Panc1 (cell line): ENCODE data around the gene TFDP1. TPM values are rescaled to one million over a fixed set of nuclear protein-coding genes. Genes with fewer than 3 reads are reported as not detected.

Experiments
- ATAC-seq: fragments of 200-7000 bp; cut with Tn5 transposase; 2 replicates; pipeline ENCODE4 v1.9.1; 2020; ENCODE audit warnings: mild to moderate bottlenecking, moderate library complexity
- BruUV-seq: library from RNA; stranded (reverse); fragments of 400-500 nt; replicated peaks from 2 replicates; lab custom pipeline; 2021; lab: Mats Ljungman, UMichigan
- CTCF ChIA-PET: fragments of 300-600 bp; sonication (Branson Sonifier 250); formaldehyde crosslinking; loops from one replicate; lab custom pipeline; 2022; ENCODE audit warnings: antibody characterized with exemption; lab: Charles Lee
- POLR2A ChIA-PET: fragments of 300-600 bp; sonication (Branson Sonifier 250); formaldehyde crosslinking; loops from one replicate; lab custom pipeline; 2022; ENCODE audit warnings: antibody characterized with exemption; lab: Charles Lee
- DNase-seq: peaks from one replicate; pipeline ENCODE4 v3.0.0-alpha.2; 2010; ENCODE audit warnings: low read depth, low spot score
- H3K27ac ChIP-seq: 2 replicates; pipeline ENCODE4 v1.5.1; 2011; ENCODE audit warnings: mild to moderate bottlenecking, low read length, inconsistent platforms
- H3K27me3 ChIP-seq: fragments of 200-500 bp; sonication (Bioruptor generic); 2 replicates; pipeline ENCODE4 v1.6.0; 2014; ENCODE audit warnings: low read length, inconsistent platforms; ENCODE audit not compliant: control insufficient read depth, insufficient read depth
- H3K36me3 ChIP-seq: fragments of 200-500 bp; sonication (Bioruptor generic); 2 replicates; pipeline ENCODE4 v1.5.1; 2014; ENCODE audit warnings: inconsistent platforms, mild to moderate bottlenecking, low read length, moderate library complexity; ENCODE audit not compliant: control insufficient read depth, insufficient read depth
- H3K4me1 ChIP-seq: 2 replicates; pipeline ENCODE4 v1.5.1; 2011; ENCODE audit warnings: inconsistent platforms, mild to moderate bottlenecking, low read length, moderate library complexity; ENCODE audit not compliant: control insufficient read depth, insufficient read depth
- H3K4me3 ChIP-seq, 2 experiments: 2 replicates each; pipeline ENCODE4 v1.5.1; 2011 to 2012; ENCODE audit warnings: low read depth in 2 of 2, low read length in 2 of 2, mild to moderate bottlenecking in 2 of 2, inconsistent platforms in 1 of 2, moderate library complexity in 1 of 2
- H3K9me3 ChIP-seq: fragments of 200-500 bp; sonication (Bioruptor generic); 2 replicates; pipeline ENCODE4 v1.5.1; 2014; ENCODE audit warnings: low read depth, mild to moderate bottlenecking, inconsistent platforms, low read length, moderate library complexity; ENCODE audit not compliant: control insufficient read depth, insufficient read depth
- POLR2AphosphoS5 ChIP-seq: IDR thresholded peaks from 2 replicates; pipeline ENCODE4 v1.6.1; 2012; ENCODE audit warnings: mild to moderate bottlenecking, low read depth, low read length, moderate library complexity
- REST ChIP-seq, 2 experiments: IDR thresholded peaks; 2 replicates each; pipeline ENCODE4 v1.6.1; 2011 to 2012; ENCODE audit warnings: low read depth in 2 of 2, control low read depth in 1 of 2, low read length in 1 of 2, mild to moderate bottlenecking in 1 of 2, moderate library complexity in 1 of 2; ENCODE audit not compliant: insufficient read depth in 1 of 2
- SIN3A ChIP-seq: IDR thresholded peaks from 2 replicates; pipeline ENCODE4 v1.6.1; 2012; ENCODE audit warnings: low read depth, mild to moderate bottlenecking, low read length, moderate library complexity, borderline replicate concordance; ENCODE audit not compliant: insufficient read depth
- TCF7L2 ChIP-seq: IDR thresholded peaks from 2 replicates; pipeline ENCODE4 v1.6.1; 2011; ENCODE audit warnings: mild to moderate bottlenecking, low read depth, low read length, inconsistent platforms
- in situ Hi-C: cut with HindIII; loops from 2 replicates; pipeline ENCODE4 v1.10.0; 2016; ENCODE audit warnings: low sequenced_read_pairs, low pct_unique_long_range_greater_than_20kb
- intact Hi-C: fragments of 100-400 bp; cut with micrococcal nuclease; formaldehyde crosslinking; loops from one replicate; pipeline ENCODE4 v1.10.0; 2022; ENCODE audit not compliant: unreplicated experiment
- total RNA-seq: library from RNA; stranded (reverse); gene quantifications from one replicate; pipeline ENCODE4 v1.2.1, GENCODE V29; 2021; ENCODE audit not compliant: unreplicated experiment
- TF ChIP-seq, protein P1 (sequence below): fragments of 450-650 bp; IDR thresholded peaks from 2 replicates; pipeline ENCODE4 v1.5.1; 2017; ENCODE audit warnings: mild to moderate bottlenecking

Gene TFDP1
- total RNA-seq, 1 experiment from 2014 or later: 91.6 TPM

DNA sequence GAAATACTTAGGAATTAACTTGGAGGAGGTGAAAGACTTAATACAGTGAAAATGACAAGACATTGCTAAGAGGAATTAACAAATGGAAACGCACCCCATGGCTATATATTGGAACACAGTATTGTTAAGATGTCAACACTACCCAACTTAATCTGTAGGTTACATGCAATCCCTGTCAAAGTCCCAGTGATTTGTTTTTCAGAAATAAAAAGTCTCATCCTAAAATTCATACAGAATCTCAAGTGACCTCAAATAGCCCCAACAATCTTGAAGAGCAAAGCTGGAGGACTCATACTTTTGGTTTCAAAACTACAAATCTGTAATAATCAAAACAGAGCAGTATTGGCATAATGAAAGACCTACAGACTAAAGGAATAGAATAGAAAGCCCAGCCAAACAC lies 60.2 kb downstream of the TFDP1 start:
- ChIA-PET CTCF (no interaction called here), POLR2A (interaction anchor here (0.5 kb wide), 1 partner anchor 135 kb away, joined by 3 read pairs; no protein-coding TSS in a partner anchor)
- Histone ChIP-seq H3K27ac (no peak overlapping the region), H3K36me3 (peaks cover 3% of the 10 kb centered on the region; the same call in 1 of the 2 replicates), H3K4me3 (no peak overlapping the region), H3K4me1 (peaks cover 14% of the 10 kb centered on the region), H3K27me3 (no peaks in the 10 kb centered on the region), H3K9me3 (no peaks in the 10 kb centered on the region)
- ATAC-seq: no peak
- TF ChIP-seq TCF7L2 (no peak), SIN3A (no peak), POLR2AphosphoS5 (no peak), REST (IDR thresholded peaks at IDR 0.05; ENCODE audit: insufficient read depth in 1 of 2, low read depth in 2 of 2, low read length in 1 of 2) (no peak)
- TF ChIP-seq, protein P1, sequence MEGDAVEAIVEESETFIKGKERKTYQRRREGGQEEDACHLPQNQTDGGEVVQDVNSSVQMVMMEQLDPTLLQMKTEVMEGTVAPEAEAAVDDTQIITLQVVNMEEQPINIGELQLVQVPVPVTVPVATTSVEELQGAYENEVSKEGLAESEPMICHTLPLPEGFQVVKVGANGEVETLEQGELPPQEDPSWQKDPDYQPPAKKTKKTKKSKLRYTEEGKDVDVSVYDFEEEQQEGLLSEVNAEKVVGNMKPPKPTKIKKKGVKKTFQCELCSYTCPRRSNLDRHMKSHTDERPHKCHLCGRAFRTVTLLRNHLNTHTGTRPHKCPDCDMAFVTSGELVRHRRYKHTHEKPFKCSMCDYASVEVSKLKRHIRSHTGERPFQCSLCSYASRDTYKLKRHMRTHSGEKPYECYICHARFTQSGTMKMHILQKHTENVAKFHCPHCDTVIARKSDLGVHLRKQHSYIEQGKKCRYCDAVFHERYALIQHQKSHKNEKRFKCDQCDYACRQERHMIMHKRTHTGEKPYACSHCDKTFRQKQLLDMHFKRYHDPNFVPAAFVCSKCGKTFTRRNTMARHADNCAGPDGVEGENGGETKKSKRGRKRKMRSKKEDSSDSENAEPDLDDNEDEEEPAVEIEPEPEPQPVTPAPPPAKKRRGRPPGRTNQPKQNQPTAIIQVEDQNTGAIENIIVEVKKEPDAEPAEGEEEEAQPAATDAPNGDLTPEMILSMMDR: no peak
- no TSS peak for BruUV-seq
- intact Hi-C loops (no loop called here), in situ Hi-C loops (no loop called here)
- DNase-seq: no peak

DNA sequence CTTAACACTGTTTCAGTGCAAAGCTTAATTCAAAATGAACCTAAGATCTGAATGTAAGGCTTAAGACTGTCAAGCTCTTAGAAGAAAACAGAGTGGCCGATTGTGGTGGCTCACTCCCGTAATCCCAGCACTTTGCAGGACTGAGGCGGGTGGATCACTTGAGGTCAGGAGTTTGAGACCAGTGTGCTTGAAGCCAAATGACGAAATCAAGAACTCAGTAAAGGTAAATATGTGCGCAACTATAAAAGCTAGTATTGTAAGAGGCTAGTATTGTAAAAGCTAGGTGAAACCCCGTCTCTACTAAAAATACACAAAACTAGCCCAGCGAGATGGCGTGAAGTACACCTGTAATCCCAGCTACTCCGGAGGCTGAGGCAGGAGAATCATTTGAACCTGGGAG lies 60.8 kb downstream of the TFDP1 start:
- no peak overlapping the region for H3K4me3 ChIP-seq
- ChIA-PET POLR2A (no interaction called here), CTCF (no interaction called here)
- H3K9me3 ChIP-seq: no peaks in the 10 kb centered on the region
- H3K36me3 ChIP-seq: peaks cover 3% of the 10 kb centered on the region; the same call in 1 of the 2 replicates
- in situ Hi-C loops (no loop called here), intact Hi-C loops (no loop called here)
- TF ChIP-seq POLR2AphosphoS5: no peak
- TF ChIP-seq REST (IDR thresholded peaks at IDR 0.05; ENCODE audit: insufficient read depth in 1 of 2, low read depth in 2 of 2, low read length in 1 of 2): no peak
- TF ChIP-seq, protein P1: no peak
- DNase-seq (no peak), ATAC-seq (no peak)
- H3K4me1 ChIP-seq: peaks cover 14% of the 10 kb centered on the region
- BruUV-seq: no TSS peak
- H3K27ac ChIP-seq: no peak overlapping the region
- H3K27me3 ChIP-seq: no peaks in the 10 kb centered on the region
